ENCODE measurements around the gene MIPEP. TPM values are rescaled to one million over a fixed set of nuclear protein-coding genes. Genes with fewer than 3 reads are reported as not detected.

MIPEP gene
- total RNA-seq, 1 experiment from 2014 or later, result 18.6 TPM

GRCh38 chr13:23817136-23817535 is 72.1 kb downstream of the MIPEP start:
- Histone ChIP-seq H3K4me2 (no peak overlapping the region), H3K79me2 (ENCODE audit: low read depth) (no peaks in the 10 kb centered on the region), H3K9me2 (ENCODE audit: insufficient read depth) (no peaks in the 10 kb centered on the region), H2AFZ (no peak overlapping the region), H3K4me3 (no peak overlapping the region), H3K36me3 (ENCODE audit: low read depth) (no peaks in the 10 kb centered on the region), H3K27me3 (ENCODE audit: insufficient read depth, low read depth) (no peaks in the 10 kb centered on the region), H3K27ac (no peak overlapping the region), H3K9me3 (ENCODE audit: insufficient read depth, low read depth) (no peaks in the 10 kb centered on the region), H3K4me1 (replicated peaks; ENCODE audit: insufficient read depth) (no peaks in the 10 kb centered on the region; the same call in 1 of the 2 replicates), H3F3A (ENCODE audit: insufficient read depth, low read depth) (no peaks in the 10 kb centered on the region), H4K20me1 (ENCODE audit: insufficient read depth) (no peaks in the 10 kb centered on the region)
- TF ChIP-seq CTCF (conservative IDR thresholded peaks at IDR 0.05) (no peak), EZH2 (IDR thresholded peaks at IDR 0.05; ENCODE audit: low read depth) (no peak)
- intact Hi-C loops (cut with micrococcal nuclease; ENCODE audit: unreplicated experiment), result no loop called here
- no TSS peak for BruUV-seq (replicated peaks)
- CTCF ChIA-PET, result no interaction called here
- DNase-seq, result no peak
- POLR2A ChIA-PET (ENCODE audit: unreplicated experiment), result no interaction called here

- no peaks in the 10 kb centered on the region; the same call in 1 of the 2 replicates for H4K20me1 ChIP-seq (ENCODE audit: insufficient read depth)
- no peak for DNase-seq
- no peaks in the 10 kb centered on the region for H3K27me3 ChIP-seq (ENCODE audit: insufficient read depth, low read depth)
- H3K4me1 ChIP-seq (replicated peaks; ENCODE audit: insufficient read depth), result peaks cover 14% of the 10 kb centered on the region
- no peaks in the 10 kb centered on the region for H3K79me2 ChIP-seq (ENCODE audit: low read depth)
- no peaks in the 10 kb centered on the region for H3K9me2 ChIP-seq (ENCODE audit: insufficient read depth)
- H3K9me3 ChIP-seq (ENCODE audit: insufficient read depth, low read depth), result no peaks in the 10 kb centered on the region
- no peaks in the 10 kb centered on the region for H3F3A ChIP-seq (ENCODE audit: insufficient read depth, low read depth)
- no TSS peak for BruUV-seq (replicated peaks)
- intact Hi-C loops (cut with micrococcal nuclease; ENCODE audit: unreplicated experiment), result no loop called here
- no peak overlapping the region for H3K4me3 ChIP-seq
- H3K27ac ChIP-seq, result no peak overlapping the region
- H2AFZ ChIP-seq, result no peak overlapping the region
- ChIA-PET POLR2A (ENCODE audit: unreplicated experiment) (no interaction called here), CTCF (no interaction called here)
- H3K36me3 ChIP-seq (ENCODE audit: low read depth), result no peaks in the 10 kb centered on the region
- TF ChIP-seq CTCF (conservative IDR thresholded peaks at IDR 0.05), result no peak
- no peak for TF ChIP-seq EZH2 (IDR thresholded peaks at IDR 0.05; ENCODE audit: low read depth)
- no peak overlapping the region for H3K4me2 ChIP-seq
Measured at GRCh38 chr13:23813635-23814034, 75.6 kb downstream of the MIPEP start.

GRCh38 chr13:23811366-23812062 is 77.7 kb downstream of the MIPEP start:
- H3K4me1 ChIP-seq (replicated peaks; ENCODE audit: insufficient read depth), result peaks cover 14% of the 10 kb centered on the region
- no peak overlapping the region for H3K27ac ChIP-seq
- TF ChIP-seq EZH2 (IDR thresholded peaks at IDR 0.05; ENCODE audit: low read depth), result no peak
- no peak for TF ChIP-seq CTCF (conservative IDR thresholded peaks at IDR 0.05)
- intact Hi-C loops (cut with micrococcal nuclease; ENCODE audit: unreplicated experiment), result no loop called here
- peak overlapping the region; percentile 9; the same call in 1 of the 2 replicates for H3K4me2 ChIP-seq
- H3K79me2 ChIP-seq (ENCODE audit: low read depth), result no peaks in the 10 kb centered on the region
- H2AFZ ChIP-seq, result no peak overlapping the region
- no peaks in the 10 kb centered on the region for H3K27me3 ChIP-seq (ENCODE audit: insufficient read depth, low read depth)
- no peaks in the 10 kb centered on the region for H3K36me3 ChIP-seq (ENCODE audit: low read depth)
- no peaks in the 10 kb centered on the region for H3F3A ChIP-seq (ENCODE audit: insufficient read depth, low read depth)
- peak in 1 of 2 experiments; percentile 61 for DNase-seq
- ChIA-PET CTCF (no interaction called here), POLR2A (ENCODE audit: unreplicated experiment) (interaction anchor here (0.5 kb wide), 1 partner anchor 368 kb away, joined by 4 read pairs; no protein-coding TSS in a partner anchor)
- H3K9me2 ChIP-seq (ENCODE audit: insufficient read depth), result no peaks in the 10 kb centered on the region; the same call in 1 of the 2 replicates
- no peaks in the 10 kb centered on the region for H3K9me3 ChIP-seq (ENCODE audit: insufficient read depth, low read depth)
- no peak overlapping the region for H3K4me3 ChIP-seq
- no TSS peak for BruUV-seq (replicated peaks)
- no peaks in the 10 kb centered on the region; the same call in 1 of the 2 replicates for H4K20me1 ChIP-seq (ENCODE audit: insufficient read depth)

All from PC-9 (cell line).